KMS-11 (cell line): ENCODE measurements around the gene PLA2G4E.

Source experiments
- H2AFZ ChIP-seq: fragments of 200-600 bp; sonication (generic); 2 replicates; pipeline ENCODE4 v1.6.1; 2016; ENCODE audit warnings: antibody characterized with exemption, mixed run types, low read depth
- H3K27ac ChIP-seq: fragments of 200-600 bp; sonication (generic); 2 replicates; pipeline ENCODE4 v1.6.1; 2016; ENCODE audit warnings: mild to moderate bottlenecking, mixed run types
- H3K27me3 ChIP-seq: fragments of 200-600 bp; sonication (generic); 2 replicates; pipeline ENCODE4 v1.6.1; 2017; ENCODE audit warnings: mild to moderate bottlenecking, low read depth, mixed run types, moderate library complexity; ENCODE audit not compliant: insufficient read depth
- H3K36me3 ChIP-seq: fragments of 200-600 bp; sonication (generic); 2 replicates; pipeline ENCODE4 v1.6.1; 2017; ENCODE audit warnings: mild to moderate bottlenecking, mixed run types; ENCODE audit not compliant: insufficient read depth
- H3K4me1 ChIP-seq: fragments of 200-600 bp; sonication (generic); 2 replicates; pipeline ENCODE4 v1.6.1; 2016; ENCODE audit warnings: mild to moderate bottlenecking, low read depth, mixed run types; ENCODE audit not compliant: poor library complexity, severe bottlenecking
- H3K4me2 ChIP-seq: fragments of 200-600 bp; sonication (generic); 2 replicates; pipeline ENCODE4 v1.7.0; 2016; ENCODE audit warnings: mild to moderate bottlenecking, mixed run types
- H3K4me3 ChIP-seq: fragments of 200-600 bp; sonication (generic); IDR thresholded peaks from 2 replicates; pipeline ENCODE4 v1.6.1; 2017; ENCODE audit warnings: low read depth, low read length, mixed read lengths; ENCODE audit not compliant: insufficient read depth
- H3K79me2 ChIP-seq: fragments of 200-600 bp; sonication (generic); 2 replicates; pipeline ENCODE4 v1.6.1; 2016; ENCODE audit warnings: low read depth, mixed run types; ENCODE audit not compliant: insufficient read depth
- H3K9ac ChIP-seq: fragments of 200-600 bp; sonication (generic); 2 replicates; pipeline ENCODE4 v1.6.1; 2016; ENCODE audit warnings: mild to moderate bottlenecking, mixed run types
- H4K20me1 ChIP-seq: fragments of 200-600 bp; sonication (generic); 2 replicates; pipeline ENCODE4 v1.6.1; 2016; ENCODE audit warnings: mild to moderate bottlenecking, mixed run types; ENCODE audit not compliant: insufficient read depth
- CTCF ChIP-seq: fragments of 200-600 bp; sonication (generic); conservative IDR thresholded peaks from 2 replicates; pipeline ENCODE4 v1.6.1; 2017; ENCODE audit warnings: low read depth, mild to moderate bottlenecking, antibody characterized with exemption, low read length, moderate library complexity, mixed read lengths

Gene PLA2G4E

DNA sequence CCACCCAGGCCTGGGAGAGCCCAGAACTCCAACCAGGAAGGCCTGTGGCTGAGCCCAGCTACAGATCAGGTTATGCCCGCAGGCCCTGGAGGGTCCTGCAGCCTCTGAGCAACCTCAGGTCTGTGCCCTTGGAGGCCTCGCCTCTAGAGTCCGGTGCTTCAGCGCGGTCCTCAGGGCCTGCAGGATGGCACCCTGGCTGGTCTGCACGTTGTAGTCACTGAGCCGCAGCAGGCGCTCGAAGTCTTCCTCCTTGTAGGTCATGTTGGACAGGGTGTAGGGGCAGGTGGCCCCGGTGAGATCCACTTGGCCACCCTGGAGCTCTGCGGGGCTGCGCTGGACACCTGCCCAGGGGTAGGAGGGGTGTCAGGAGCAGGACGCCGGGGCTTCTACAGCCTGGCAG, 47.8 kb upstream of the PLA2G4E start:
- no peak for TF ChIP-seq CTCF
- H3K4me2 ChIP-seq = no peak overlapping the region
- no peak overlapping the region for H2AFZ ChIP-seq
- no peak overlapping the region for H3K9ac ChIP-seq
- H3K27ac ChIP-seq = no peak overlapping the region
- no peaks in the 10 kb centered on the region for H3K36me3 ChIP-seq
- no peaks in the 10 kb centered on the region for H4K20me1 ChIP-seq
- H3K4me1 ChIP-seq = no peaks in the 10 kb centered on the region
- H3K4me3 ChIP-seq = no peak overlapping the region
- no peaks in the 10 kb centered on the region for H3K79me2 ChIP-seq
- no peaks in the 10 kb centered on the region for H3K27me3 ChIP-seq

- no peak overlapping the region for H3K9ac ChIP-seq
- H3K4me2 ChIP-seq = no peak overlapping the region
- no peaks in the 10 kb centered on the region for H4K20me1 ChIP-seq
- TF ChIP-seq CTCF = peak; percentile 33; the same call in 1 of the 2 replicates
- no peaks in the 10 kb centered on the region for H3K79me2 ChIP-seq
- H3K4me3 ChIP-seq = no peak overlapping the region
- no peak overlapping the region for H3K27ac ChIP-seq
- H3K36me3 ChIP-seq = no peaks in the 10 kb centered on the region
- no peaks in the 10 kb centered on the region for H3K27me3 ChIP-seq
- no peak overlapping the region for H2AFZ ChIP-seq
- H3K4me1 ChIP-seq = peaks cover under 1% of the 10 kb centered on the region
Measured at GRCh38 chr15:42066764-42067415, 46.0 kb upstream of the PLA2G4E start.

- Histone ChIP-seq H2AFZ (no peak overlapping the region), H3K4me2 (no peak overlapping the region), H3K4me3 (no peak overlapping the region), H3K27ac (no peak overlapping the region), H4K20me1 (no peaks in the 10 kb centered on the region), H3K4me1 (peaks cover 15% of the 10 kb centered on the region), H3K79me2 (no peaks in the 10 kb centered on the region), H3K27me3 (no peaks in the 10 kb centered on the region), H3K9ac (no peak overlapping the region), H3K36me3 (no peaks in the 10 kb centered on the region)
- TF ChIP-seq CTCF = no peak
Measured at GRCh38 chr15:42065468-42065867, 44.6 kb upstream of the PLA2G4E start.

DNA sequence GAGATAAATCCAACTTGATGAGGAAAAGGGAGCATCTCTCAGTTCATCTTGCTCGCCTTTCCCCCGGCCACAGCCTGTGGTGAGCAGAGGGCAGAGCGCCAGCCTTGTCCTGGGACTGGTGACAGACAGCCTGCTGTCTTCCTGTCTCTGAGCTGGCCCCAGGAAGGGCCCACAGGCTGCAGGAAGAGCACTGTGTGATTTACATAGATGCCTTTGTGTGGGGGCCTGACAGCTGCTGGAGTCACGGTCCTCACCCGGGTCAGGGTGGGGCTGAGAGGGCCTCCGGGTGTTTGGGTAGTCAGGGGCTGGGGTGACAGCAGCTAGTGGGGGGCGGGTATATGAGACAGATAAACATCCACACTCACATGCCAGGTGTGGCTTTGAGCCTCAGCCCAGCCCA, 44.2 kb upstream of the PLA2G4E start:
- H3K27ac ChIP-seq = no peak overlapping the region
- H3K79me2 ChIP-seq = no peaks in the 10 kb centered on the region
- H3K36me3 ChIP-seq = no peaks in the 10 kb centered on the region
- peaks cover 16% of the 10 kb centered on the region for H3K4me1 ChIP-seq
- H3K9ac ChIP-seq = no peak overlapping the region
- H4K20me1 ChIP-seq = no peaks in the 10 kb centered on the region
- H3K4me2 ChIP-seq = no peak overlapping the region
- H2AFZ ChIP-seq = no peak overlapping the region
- no peak for TF ChIP-seq CTCF
- H3K4me3 ChIP-seq = no peak overlapping the region
- no peaks in the 10 kb centered on the region for H3K27me3 ChIP-seq
